ENCODE results near the gene S100A14. TPM values are rescaled to one million over a fixed set of nuclear protein-coding genes. Genes with fewer than 3 reads are reported as not detected.

The S100A14 gene
- total RNA-seq, 1 donor, result 0.36 TPM

DNA sequence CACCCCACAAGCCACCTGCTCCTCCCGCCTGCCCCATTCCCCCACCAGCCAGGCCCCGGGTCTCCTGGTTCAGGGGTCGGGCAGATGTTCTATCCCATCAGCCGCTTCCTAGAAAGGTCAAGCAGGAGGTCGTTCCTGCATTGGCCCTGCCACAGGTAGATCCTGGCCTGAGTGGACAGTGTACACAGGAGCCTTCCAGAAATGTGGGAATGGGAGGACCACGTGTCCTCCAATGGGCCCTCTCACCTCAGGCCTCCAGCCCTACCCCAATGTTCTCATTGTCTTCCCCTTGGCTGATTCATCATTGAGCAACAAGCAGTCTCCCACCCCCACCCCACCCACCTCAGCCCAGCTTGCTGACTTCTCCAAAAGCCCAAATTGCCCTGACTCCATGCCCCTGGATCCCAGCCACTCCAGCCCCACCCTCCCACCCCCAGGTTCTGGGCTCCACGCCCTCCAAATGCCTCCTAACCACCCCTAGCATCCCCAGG, 5.3 kb downstream of the S100A14 start:
- Histone ChIP-seq H3K4me2 (ENCODE audit: insufficient read depth, low read length) (peak overlapping the region; percentile 91), H3K4me3 (ENCODE audit: insufficient read depth, low read length) (peak overlapping the region; percentile 88), H3K9me3 (ENCODE audit: low read depth, low read length) (no peaks in the 10 kb centered on the region), H3K27me3 (ENCODE audit: insufficient read depth, low read length) (no peaks in the 10 kb centered on the region), H3K36me3 (ENCODE audit: insufficient read depth, low read length) (peaks cover 20% of the 10 kb centered on the region), H4K20me1 (ENCODE audit: insufficient read depth, low read length) (peaks cover 24% of the 10 kb centered on the region), H3K27ac (ENCODE audit: low read depth, low read length) (peak overlapping the region; percentile 58), H3K79me2 (ENCODE audit: insufficient read depth, low read length) (peaks cover 71% of the 10 kb centered on the region), H3K4me1 (ENCODE audit: insufficient read depth, low read length) (peaks cover 46% of the 10 kb centered on the region), H2AFZ (ENCODE audit: low read length) (no peak overlapping the region)
- TF ChIP-seq, protein P1, sequence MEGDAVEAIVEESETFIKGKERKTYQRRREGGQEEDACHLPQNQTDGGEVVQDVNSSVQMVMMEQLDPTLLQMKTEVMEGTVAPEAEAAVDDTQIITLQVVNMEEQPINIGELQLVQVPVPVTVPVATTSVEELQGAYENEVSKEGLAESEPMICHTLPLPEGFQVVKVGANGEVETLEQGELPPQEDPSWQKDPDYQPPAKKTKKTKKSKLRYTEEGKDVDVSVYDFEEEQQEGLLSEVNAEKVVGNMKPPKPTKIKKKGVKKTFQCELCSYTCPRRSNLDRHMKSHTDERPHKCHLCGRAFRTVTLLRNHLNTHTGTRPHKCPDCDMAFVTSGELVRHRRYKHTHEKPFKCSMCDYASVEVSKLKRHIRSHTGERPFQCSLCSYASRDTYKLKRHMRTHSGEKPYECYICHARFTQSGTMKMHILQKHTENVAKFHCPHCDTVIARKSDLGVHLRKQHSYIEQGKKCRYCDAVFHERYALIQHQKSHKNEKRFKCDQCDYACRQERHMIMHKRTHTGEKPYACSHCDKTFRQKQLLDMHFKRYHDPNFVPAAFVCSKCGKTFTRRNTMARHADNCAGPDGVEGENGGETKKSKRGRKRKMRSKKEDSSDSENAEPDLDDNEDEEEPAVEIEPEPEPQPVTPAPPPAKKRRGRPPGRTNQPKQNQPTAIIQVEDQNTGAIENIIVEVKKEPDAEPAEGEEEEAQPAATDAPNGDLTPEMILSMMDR (IDR thresholded peaks at IDR 0.05; ENCODE audit: extremely low read depth, low read depth, low read length), result no peak
- DNase-seq (ENCODE audit: insufficient read length, low spot score, missing footprints), result peak; percentile 87

DNA sequence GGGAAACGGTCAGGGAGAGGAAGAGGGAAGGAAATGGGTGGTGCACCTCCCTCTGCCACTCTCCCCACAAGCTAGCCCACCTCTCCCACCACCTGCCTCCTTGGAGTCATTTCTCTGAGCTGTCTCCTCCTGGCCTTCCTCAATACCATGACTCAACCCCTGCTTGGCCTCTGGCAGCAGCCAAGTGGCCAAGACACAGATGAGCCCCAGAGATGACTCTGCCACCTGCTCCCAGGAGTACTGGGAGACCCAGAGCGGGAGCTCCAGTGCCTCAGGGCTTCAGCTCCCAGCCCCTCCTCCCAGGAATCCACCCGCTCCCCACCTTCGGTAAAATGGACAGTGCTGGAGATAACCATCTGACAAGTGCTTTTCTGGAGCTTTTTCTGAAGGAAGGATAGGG, 5.8 kb downstream of the S100A14 start:
- Histone ChIP-seq H3K27me3 (ENCODE audit: insufficient read depth, low read length) (no peaks in the 10 kb centered on the region), H3K9me3 (ENCODE audit: low read depth, low read length) (no peaks in the 10 kb centered on the region), H2AFZ (ENCODE audit: low read length) (no peak overlapping the region), H4K20me1 (ENCODE audit: insufficient read depth, low read length) (peaks cover 24% of the 10 kb centered on the region), H3K4me1 (ENCODE audit: insufficient read depth, low read length) (peaks cover 46% of the 10 kb centered on the region), H3K27ac (ENCODE audit: low read depth, low read length) (peak overlapping the region; percentile 58), H3K4me2 (ENCODE audit: insufficient read depth, low read length) (peak overlapping the region; percentile 91), H3K4me3 (ENCODE audit: insufficient read depth, low read length) (peak overlapping the region; percentile 88), H3K79me2 (ENCODE audit: insufficient read depth, low read length) (peaks cover 71% of the 10 kb centered on the region), H3K36me3 (ENCODE audit: insufficient read depth, low read length) (peaks cover 23% of the 10 kb centered on the region)
- DNase-seq (ENCODE audit: insufficient read length, low spot score, missing footprints), result peak; percentile 75
- TF ChIP-seq, protein P1 (IDR thresholded peaks at IDR 0.05; ENCODE audit: extremely low read depth, low read depth, low read length), result no peak

DNA sequence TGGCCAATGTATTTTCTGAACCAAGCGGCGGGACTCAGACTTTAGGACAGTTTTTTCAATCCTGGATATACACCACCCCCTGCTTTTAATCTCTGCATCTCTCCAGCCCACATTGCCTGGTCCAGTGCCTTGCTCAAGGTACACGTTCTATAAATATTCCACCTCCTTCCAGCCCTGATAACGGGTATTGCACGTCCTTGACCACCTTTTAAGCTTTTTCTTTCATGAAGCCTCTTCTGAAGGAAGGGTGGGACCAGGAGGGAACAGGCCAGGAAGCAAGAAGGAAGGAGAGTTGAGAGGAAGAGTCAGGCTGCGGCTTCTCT, 6.6 kb downstream of the S100A14 start:
- DNase-seq (ENCODE audit: insufficient read length, low spot score, missing footprints), result no peak
- Histone ChIP-seq H4K20me1 (ENCODE audit: insufficient read depth, low read length) (peaks cover 24% of the 10 kb centered on the region), H3K4me3 (ENCODE audit: insufficient read depth, low read length) (no peak overlapping the region), H3K27ac (ENCODE audit: low read depth, low read length) (peak overlapping the region; percentile 58), H3K9me3 (ENCODE audit: low read depth, low read length) (no peaks in the 10 kb centered on the region), H3K4me1 (ENCODE audit: insufficient read depth, low read length) (peaks cover 45% of the 10 kb centered on the region), H3K79me2 (ENCODE audit: insufficient read depth, low read length) (peaks cover 73% of the 10 kb centered on the region), H3K36me3 (ENCODE audit: insufficient read depth, low read length) (peaks cover 31% of the 10 kb centered on the region), H2AFZ (ENCODE audit: low read length) (no peak overlapping the region), H3K4me2 (ENCODE audit: insufficient read depth, low read length) (peak overlapping the region; percentile 91), H3K27me3 (ENCODE audit: insufficient read depth, low read length) (no peaks in the 10 kb centered on the region)
- TF ChIP-seq, protein P1 (IDR thresholded peaks at IDR 0.05; ENCODE audit: extremely low read depth, low read depth, low read length), result no peak

DNA sequence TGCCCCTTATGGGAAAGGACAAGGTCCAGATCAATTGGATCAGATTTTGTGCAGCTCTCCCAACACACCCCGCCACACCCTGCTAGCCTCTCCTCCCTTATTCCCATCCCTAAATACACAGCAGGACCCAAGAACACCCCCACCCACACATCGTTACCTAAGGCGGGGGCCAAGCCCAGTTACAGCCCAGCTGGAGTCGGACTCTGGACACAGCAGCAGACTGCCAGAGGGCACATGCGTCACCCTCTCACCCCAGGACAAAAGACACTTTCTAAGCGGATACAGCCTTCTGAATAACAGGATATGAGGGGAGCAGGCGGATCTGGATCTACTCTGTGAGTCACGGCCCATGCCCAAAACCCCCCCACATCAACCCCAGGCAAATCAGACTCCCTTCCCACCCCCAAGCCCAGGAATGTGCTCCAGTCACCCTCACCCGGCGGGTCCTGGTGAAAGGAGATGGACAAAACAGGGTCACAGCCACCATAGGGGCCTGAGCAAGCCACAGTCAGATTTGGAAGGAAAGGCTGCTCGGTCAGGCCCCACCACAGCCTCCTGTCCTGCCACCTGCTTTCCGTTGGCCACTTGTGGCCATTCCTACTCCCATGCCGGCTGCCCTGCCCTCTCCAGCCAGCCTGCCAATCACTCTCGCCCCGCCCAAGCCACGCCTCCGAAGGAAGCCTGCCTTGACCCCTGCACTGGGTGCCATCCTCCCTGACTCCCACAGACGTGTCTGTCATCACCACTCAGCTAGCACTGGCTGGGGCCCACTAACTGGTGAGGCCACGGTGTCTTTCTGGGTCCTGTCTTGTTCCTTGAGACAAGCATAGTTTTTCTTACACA, 7.2 kb downstream of the S100A14 start:
- peak overlapping the region; percentile 34 for H3K4me3 ChIP-seq (ENCODE audit: insufficient read depth, low read length)
- peaks cover 24% of the 10 kb centered on the region for H4K20me1 ChIP-seq (ENCODE audit: insufficient read depth, low read length)
- no peaks in the 10 kb centered on the region for H3K9me3 ChIP-seq (ENCODE audit: low read depth, low read length)
- TF ChIP-seq, protein P1 (IDR thresholded peaks at IDR 0.05; ENCODE audit: extremely low read depth, low read depth, low read length), result no peak
- no peaks in the 10 kb centered on the region for H3K27me3 ChIP-seq (ENCODE audit: insufficient read depth, low read length)
- H3K27ac ChIP-seq (ENCODE audit: low read depth, low read length), result peak overlapping the region; percentile 58
- H3K36me3 ChIP-seq (ENCODE audit: insufficient read depth, low read length), result peaks cover 33% of the 10 kb centered on the region
- peak; percentile 95 for DNase-seq (ENCODE audit: insufficient read length, low spot score, missing footprints)
- H3K4me1 ChIP-seq (ENCODE audit: insufficient read depth, low read length), result peaks cover 40% of the 10 kb centered on the region
- H3K79me2 ChIP-seq (ENCODE audit: insufficient read depth, low read length), result peaks cover 73% of the 10 kb centered on the region
- H2AFZ ChIP-seq (ENCODE audit: low read length), result peak overlapping the region; percentile 15
- H3K4me2 ChIP-seq (ENCODE audit: insufficient read depth, low read length), result peak overlapping the region; percentile 91
